Neural progenitor cell (in vitro differentiated cells): ENCODE measurements around the gene EXD3. TPM values are rescaled to one million over a fixed set of nuclear protein-coding genes. Genes with fewer than 3 reads are reported as not detected.

Experiments used
- DNase-seq: peaks from one replicate; pipeline ENCODE4 v3.0.0-alpha.2; 2016; ENCODE audit warnings: low spot score
- H2AFZ ChIP-seq: fragments of 200-600 bp; sonication (generic); replicated peaks from 2 replicates; pipeline ENCODE4 v1.6.1; 2016; ENCODE audit warnings: antibody characterized with exemption
- H3F3A ChIP-seq: fragments of 200-600 bp; sonication (generic); 2 replicates; pipeline ENCODE4 v1.6.1; 2016; ENCODE audit warnings: antibody characterized with exemption, low read depth
- H3K27ac ChIP-seq: fragments of 200-600 bp; sonication (generic); 2 replicates; pipeline ENCODE4 v1.5.1; 2016; ENCODE audit warnings: mild to moderate bottlenecking
- H3K27me3 ChIP-seq: fragments of 200-600 bp; sonication (generic); 2 replicates; pipeline ENCODE4 v1.6.1; 2016; ENCODE audit warnings: mild to moderate bottlenecking, moderate library complexity
- H3K36me3 ChIP-seq: fragments of 200-600 bp; sonication (generic); 2 replicates; pipeline ENCODE4 v1.5.1; 2016
- H3K4me1 ChIP-seq: fragments of 200-600 bp; sonication (generic); 2 replicates; pipeline ENCODE4 v1.6.1; 2016; ENCODE audit warnings: mixed run types
- H3K4me2 ChIP-seq: fragments of 200-600 bp; sonication (generic); 2 replicates; pipeline ENCODE4 v1.6.1; 2016
- H3K4me3 ChIP-seq: fragments of 200-600 bp; sonication (generic); 2 replicates; pipeline ENCODE4 v1.5.1; 2016
- H3K79me2 ChIP-seq: fragments of 200-600 bp; sonication (generic); 2 replicates; pipeline ENCODE4 v1.6.1; 2016; ENCODE audit warnings: low read depth
- H3K9ac ChIP-seq: fragments of 200-600 bp; sonication (generic); 2 replicates; pipeline ENCODE4 v1.6.1; 2016
- H3K9me3 ChIP-seq: fragments of 200-600 bp; sonication (generic); 2 replicates; pipeline ENCODE4 v1.5.1; 2016; ENCODE audit warnings: low read depth
- H4K20me1 ChIP-seq: fragments of 200-600 bp; sonication (generic); 2 replicates; pipeline ENCODE4 v1.6.1; 2016; ENCODE audit warnings: low read depth
- H3K27ac Mint-ChIP-seq: 3 replicates; pipeline ENCODE4 v1.8.0; 2021; ENCODE audit warnings: mixed read lengths
- H3K27me3 Mint-ChIP-seq: 2 replicates; pipeline ENCODE4 v1.8.0; 2022; ENCODE audit warnings: low read depth, mild to moderate bottlenecking, inconsistent platforms, moderate library complexity, mixed read lengths; ENCODE audit not compliant: insufficient read depth
- H3K36me3 Mint-ChIP-seq: 3 replicates; pipeline ENCODE4 v1.8.0; 2021; ENCODE audit warnings: mixed read lengths
- H3K4me1 Mint-ChIP-seq: 3 replicates; pipeline ENCODE4 v1.8.0; 2021; ENCODE audit warnings: mixed read lengths
- H3K4me3 Mint-ChIP-seq: 3 replicates; pipeline ENCODE4 v1.8.0; 2021; ENCODE audit warnings: mild to moderate bottlenecking, moderate library complexity, mixed read lengths
- H3K9me3 Mint-ChIP-seq: 3 replicates; pipeline ENCODE4 v1.8.0; 2020; ENCODE audit warnings: mixed read lengths
- CTCF ChIP-seq: fragments of 200-600 bp; sonication (generic); IDR thresholded peaks from 2 replicates; pipeline ENCODE4 v1.5.1; 2017; ENCODE audit warnings: antibody characterized with exemption, mild to moderate bottlenecking
- EZH2 ChIP-seq: fragments of 200-600 bp; sonication (generic); IDR thresholded peaks from 2 replicates; pipeline ENCODE4 v1.6.1; 2017; ENCODE audit warnings: antibody characterized with exemption, mild to moderate bottlenecking, moderate library complexity
- EZH2phosphoT487 ChIP-seq: fragments of 200-600 bp; sonication (generic); IDR thresholded peaks from 2 replicates; pipeline ENCODE4 v1.6.1; 2017; ENCODE audit warnings: antibody characterized with exemption
- total RNA-seq: library from RNA; depleted of rRNA; stranded (reverse); fragments of >200 nt; gene quantifications from 2 replicates; pipeline ENCODE4 v1.2.3, GENCODE V29; 2015; ENCODE audit warnings: low replicate concordance

EXD3 gene
- total RNA-seq, 1 donor from 2014 or later, result 4.7 TPM

DNA sequence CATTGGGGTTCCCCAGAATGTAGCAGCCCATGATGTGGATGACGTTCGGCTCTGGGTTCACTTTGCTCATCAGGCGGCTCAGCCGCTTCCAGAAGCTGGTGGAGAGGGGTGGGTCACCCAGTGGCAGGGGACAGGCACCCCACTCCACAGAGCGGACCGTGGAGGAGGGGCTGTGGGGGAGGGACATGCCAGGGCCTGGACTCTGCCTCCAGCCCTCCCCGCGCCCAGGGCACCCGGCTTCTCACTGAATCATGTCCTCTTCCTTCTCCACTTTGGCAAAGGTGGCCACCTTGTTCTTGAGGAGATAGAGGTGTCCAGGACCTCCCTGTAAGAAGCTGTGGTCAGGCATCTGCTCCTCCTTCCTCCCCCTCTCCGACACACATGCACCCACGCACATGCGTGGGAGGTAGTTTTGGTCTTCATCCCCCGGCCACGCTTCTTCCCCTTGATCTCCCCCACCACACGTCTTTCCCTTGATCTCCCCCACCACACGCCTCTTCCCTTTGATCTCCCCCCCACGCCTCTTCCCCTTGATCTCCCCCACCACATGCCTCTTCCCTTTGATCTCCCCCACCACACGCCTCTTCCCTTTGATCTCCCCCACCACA lies 27.1 kb upstream of the EXD3 start:
- Histone ChIP-seq H3K9me3 (no peaks in the 10 kb centered on the region), H3K4me2 (no peak overlapping the region), H3K27ac (no peak overlapping the region), H3K79me2 (no peaks in the 10 kb centered on the region), H3F3A (peaks cover 19% of the 10 kb centered on the region), H3K4me1 (peaks cover 13% of the 10 kb centered on the region), H4K20me1 (peaks cover 20% of the 10 kb centered on the region), H3K36me3 (no peaks in the 10 kb centered on the region), H3K9ac (no peak overlapping the region), H2AFZ (no peak overlapping the region), H3K27me3 (no peaks in the 10 kb centered on the region), H3K4me3 (no peak overlapping the region)
- Mint-ChIP-seq H3K4me3 (no peak overlapping the region), H3K9me3 (no peaks in the 10 kb centered on the region), H3K27me3 (peaks cover 10% of the 10 kb centered on the region), H3K27ac (no peak overlapping the region), H3K4me1 (peaks cover 26% of the 10 kb centered on the region), H3K36me3 (peaks cover 3% of the 10 kb centered on the region)
- no peak for TF ChIP-seq EZH2phosphoT487
- TF ChIP-seq CTCF, result no peak
- TF ChIP-seq EZH2, result no peak
- no peak for DNase-seq

DNA sequence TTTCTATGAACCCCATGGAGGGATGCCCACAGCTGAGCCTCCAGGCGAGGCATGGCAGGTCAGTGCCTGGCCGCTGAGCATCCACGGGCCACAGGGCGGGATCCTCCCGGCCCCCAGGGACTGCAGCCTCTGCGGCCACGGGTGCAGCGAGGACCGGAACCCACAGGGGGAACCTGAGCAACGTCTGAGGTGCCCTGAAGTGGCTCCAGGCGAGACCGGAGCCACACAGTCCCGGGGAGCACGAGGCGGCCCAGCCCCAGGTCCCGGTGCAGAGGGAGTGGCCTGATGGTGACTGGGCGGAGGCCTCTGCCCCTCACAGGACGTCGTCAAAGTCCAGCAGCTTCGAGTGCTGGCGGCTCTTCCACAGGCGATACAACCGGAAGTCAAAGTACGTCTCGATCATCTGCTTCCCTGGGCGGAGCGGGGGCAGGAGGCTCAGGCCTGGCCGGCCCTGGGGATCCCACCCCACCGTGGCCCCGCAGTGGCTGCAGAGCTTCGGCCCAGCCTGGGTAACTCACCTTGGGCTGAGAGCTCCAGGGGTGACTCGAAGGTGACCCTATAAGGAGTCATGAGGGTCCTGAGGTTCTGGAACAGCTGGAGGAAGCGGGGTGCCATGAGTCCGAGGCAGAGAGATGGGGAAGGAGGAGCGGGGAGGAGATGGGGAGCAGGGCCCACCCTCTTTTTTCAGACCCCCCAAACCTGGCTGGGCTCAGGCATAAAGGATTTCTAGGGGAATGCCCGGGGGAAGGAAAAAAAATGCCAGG lies 26.3 kb upstream of the EXD3 start:
- Histone ChIP-seq H3F3A (peaks cover 18% of the 10 kb centered on the region), H3K27ac (no peak overlapping the region), H3K79me2 (no peaks in the 10 kb centered on the region), H4K20me1 (peaks cover 15% of the 10 kb centered on the region), H3K9ac (no peak overlapping the region), H3K4me3 (no peak overlapping the region), H3K36me3 (no peaks in the 10 kb centered on the region), H3K4me2 (no peak overlapping the region), H3K9me3 (no peaks in the 10 kb centered on the region), H3K27me3 (no peaks in the 10 kb centered on the region), H3K4me1 (peaks cover 7% of the 10 kb centered on the region), H2AFZ (no peak overlapping the region)
- Mint-ChIP-seq H3K9me3 (no peaks in the 10 kb centered on the region), H3K4me3 (no peak overlapping the region), H3K27ac (no peak overlapping the region), H3K36me3 (peaks cover 3% of the 10 kb centered on the region), H3K4me1 (peaks cover 24% of the 10 kb centered on the region), H3K27me3 (peaks cover 14% of the 10 kb centered on the region)
- TF ChIP-seq EZH2phosphoT487 (no peak), EZH2 (no peak), CTCF (no peak)
- no peak for DNase-seq

- H3K27ac ChIP-seq, result no peak overlapping the region
- H3K27me3 Mint-ChIP-seq, result peaks cover 15% of the 10 kb centered on the region
- H3K27ac Mint-ChIP-seq, result peak overlapping the region; percentile 57
- H3K4me2 ChIP-seq, result no peak overlapping the region
- H3K9ac ChIP-seq, result no peak overlapping the region
- no peak overlapping the region for H3K4me3 Mint-ChIP-seq
- H3K4me3 ChIP-seq, result no peak overlapping the region
- peaks cover 15% of the 10 kb centered on the region for H4K20me1 ChIP-seq
- H3K79me2 ChIP-seq, result no peaks in the 10 kb centered on the region
- no peaks in the 10 kb centered on the region for H3K9me3 ChIP-seq
- peaks cover 3% of the 10 kb centered on the region for H3K36me3 Mint-ChIP-seq
- peaks cover 6% of the 10 kb centered on the region for H3K27me3 ChIP-seq
- H3K4me1 ChIP-seq, result peaks cover 5% of the 10 kb centered on the region
- H3K9me3 Mint-ChIP-seq, result no peaks in the 10 kb centered on the region
- TF ChIP-seq EZH2phosphoT487, result no peak
- DNase-seq, result no peak
- H3F3A ChIP-seq, result peaks cover 16% of the 10 kb centered on the region
- peaks cover 24% of the 10 kb centered on the region for H3K4me1 Mint-ChIP-seq
- H2AFZ ChIP-seq, result no peak overlapping the region
- no peaks in the 10 kb centered on the region for H3K36me3 ChIP-seq
Measured at GRCh38 chr9:137448602-137448962, 25.6 kb upstream of the EXD3 start.
